Keratinocyte (primary cell): Measurements from ENCODE around the gene ATP8B1.

Experiments
- EZH2 ChIP-seq: IDR thresholded peaks from one replicate; pipeline ENCODE4 v1.6.1; 2012; ENCODE audit warnings: inconsistent platforms, mild to moderate bottlenecking, low read length, moderate library complexity
- TF ChIP-seq, protein P1 (sequence below), 3 experiments: IDR thresholded peaks in 1 of 3; conservative IDR thresholded peaks in 1 of 3; optimal IDR thresholded peaks in 1 of 3; 2 replicates in 2 of 3; 3 replicates in 1 of 3; pipeline versions ENCODE3 to v1.5.1; 2011; ENCODE audit warnings: low read length in 3 of 3, mild to moderate bottlenecking in 3 of 3, moderate library complexity in 2 of 3, control low read depth in 1 of 3, inconsistent platforms in 1 of 3; ENCODE audit not compliant: insufficient read depth in 2 of 3; ENCODE audit errors: extremely low read depth in 1 of 3

DNA sequence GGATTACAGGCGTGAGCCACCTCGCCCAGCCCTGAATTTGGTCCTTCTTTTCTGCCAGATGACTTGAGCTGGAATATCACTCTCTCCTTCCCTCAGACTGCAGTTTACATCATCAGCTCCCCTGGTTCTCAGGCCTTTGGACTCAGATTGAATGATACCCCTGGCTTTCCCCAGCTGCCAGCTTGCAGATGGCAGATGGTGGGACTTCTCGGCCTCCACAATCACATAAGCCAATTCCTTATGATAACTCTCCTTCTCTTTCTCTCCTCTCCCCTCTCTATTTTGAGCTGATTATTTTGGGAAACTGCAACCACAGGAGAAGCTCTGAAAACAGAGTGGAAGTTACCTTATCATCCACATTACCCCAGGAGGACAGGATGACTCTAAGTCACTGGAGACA, 33.4 kb upstream of the ATP8B1 start:
- TF ChIP-seq, protein P1, sequence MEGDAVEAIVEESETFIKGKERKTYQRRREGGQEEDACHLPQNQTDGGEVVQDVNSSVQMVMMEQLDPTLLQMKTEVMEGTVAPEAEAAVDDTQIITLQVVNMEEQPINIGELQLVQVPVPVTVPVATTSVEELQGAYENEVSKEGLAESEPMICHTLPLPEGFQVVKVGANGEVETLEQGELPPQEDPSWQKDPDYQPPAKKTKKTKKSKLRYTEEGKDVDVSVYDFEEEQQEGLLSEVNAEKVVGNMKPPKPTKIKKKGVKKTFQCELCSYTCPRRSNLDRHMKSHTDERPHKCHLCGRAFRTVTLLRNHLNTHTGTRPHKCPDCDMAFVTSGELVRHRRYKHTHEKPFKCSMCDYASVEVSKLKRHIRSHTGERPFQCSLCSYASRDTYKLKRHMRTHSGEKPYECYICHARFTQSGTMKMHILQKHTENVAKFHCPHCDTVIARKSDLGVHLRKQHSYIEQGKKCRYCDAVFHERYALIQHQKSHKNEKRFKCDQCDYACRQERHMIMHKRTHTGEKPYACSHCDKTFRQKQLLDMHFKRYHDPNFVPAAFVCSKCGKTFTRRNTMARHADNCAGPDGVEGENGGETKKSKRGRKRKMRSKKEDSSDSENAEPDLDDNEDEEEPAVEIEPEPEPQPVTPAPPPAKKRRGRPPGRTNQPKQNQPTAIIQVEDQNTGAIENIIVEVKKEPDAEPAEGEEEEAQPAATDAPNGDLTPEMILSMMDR (optimal IDR thresholded peaks at IDR 0.05 in 1 of 3, IDR thresholded peaks at IDR 0.05 in 1 of 3, conservative IDR thresholded peaks at IDR 0.05 in 1 of 3; ENCODE audit: extremely low read depth in 1 of 3, insufficient read depth in 2 of 3, low read length in 3 of 3): no peak
- TF ChIP-seq EZH2: no peak
